IMR-90 (cell line): ENCODE results near the gene LRRC8C. TPM values are rescaled to one million over a fixed set of nuclear protein-coding genes. Genes with fewer than 3 reads are reported as not detected.

Experiments
- ATAC-seq: fragments of 200-7000 bp; cut with Tn5 transposase; 2 replicates; pipeline ENCODE4 v1.9.1; 2020; ENCODE audit warnings: low read depth, mild to moderate bottlenecking, moderate library complexity
- BruUV-seq: library from RNA; stranded (reverse); fragments of 400-500 nt; replicated peaks from 2 replicates; lab custom pipeline; 2021; lab: Mats Ljungman, UMichigan
- CTCF ChIA-PET: fragments of 300-600 bp; formaldehyde crosslinking; extraction: SDS; loops from one replicate; lab custom pipeline; 2021; ENCODE audit warnings: antibody characterized with exemption; lab: Yijun Ruan, JAX
- POLR2A ChIA-PET: fragments of 300-600 bp; sonication (Branson Sonifier 250); formaldehyde crosslinking; loops from one replicate; lab custom pipeline; 2022; ENCODE audit warnings: antibody characterized with exemption; ENCODE audit not compliant: unreplicated experiment; lab: Charles Lee
- DNase-seq: peaks from one replicate; pipeline ENCODE4 v3.0.0; 2013
- H2AFZ ChIP-seq: replicated peaks from 2 replicates; pipeline ENCODE3; 2013; ENCODE audit warnings: low read length, mild to moderate bottlenecking; ENCODE audit not compliant: poor library complexity
- H2AK5ac ChIP-seq: 2 replicates; pipeline ENCODE4 v1.6.1; 2013; ENCODE audit warnings: low read depth, low read length, inconsistent platforms
- H2AK9ac ChIP-seq: replicated peaks from 2 replicates; pipeline ENCODE3; 2013; ENCODE audit warnings: mild to moderate bottlenecking, low read depth, low read length, moderate library complexity; ENCODE audit not compliant: poor library complexity
- H2BK120ac ChIP-seq: 2 replicates; pipeline ENCODE4 v1.6.1; 2013; ENCODE audit warnings: low read depth, low read length, inconsistent platforms
- H2BK15ac ChIP-seq: 3 replicates; pipeline ENCODE4 v1.6.1; 2013; ENCODE audit warnings: low read depth, low read length, inconsistent platforms
- H2BK20ac ChIP-seq: 2 replicates; pipeline ENCODE4 v1.6.1; 2013; ENCODE audit warnings: low read depth, mild to moderate bottlenecking, inconsistent platforms, low read length, moderate library complexity
- H2BK5ac ChIP-seq: 2 replicates; pipeline ENCODE4 v1.6.1; 2013; ENCODE audit warnings: mild to moderate bottlenecking, low read depth, low read length, inconsistent platforms; ENCODE audit not compliant: poor library complexity, severe bottlenecking
- H3K14ac ChIP-seq: replicated peaks from 2 replicates; pipeline ENCODE4 v1.6.1; 2013; ENCODE audit warnings: low read depth, low read length, inconsistent platforms
- H3K18ac ChIP-seq: 2 replicates; pipeline ENCODE4 v1.6.1; 2013; ENCODE audit warnings: low read depth, low read length, control low read depth
- H3K23ac ChIP-seq: 2 replicates; pipeline ENCODE4 v1.6.1; 2013; ENCODE audit warnings: low read depth, low read length, inconsistent platforms
- H3K27ac ChIP-seq: 2 replicates; pipeline ENCODE4 v1.5.1; 2013; ENCODE audit warnings: mild to moderate bottlenecking, control low read depth, low read length; ENCODE audit not compliant: insufficient read depth
- H3K27me3 ChIP-seq: 2 replicates; pipeline ENCODE4 v1.6.1; 2013; ENCODE audit warnings: low read length; ENCODE audit not compliant: control insufficient read depth, insufficient read depth
- H3K36me3 ChIP-seq: 2 replicates; pipeline ENCODE4 v1.6.1; 2013; ENCODE audit warnings: low read length, mixed read lengths; ENCODE audit not compliant: control insufficient read depth, insufficient read depth
- H3K4ac ChIP-seq: 2 replicates; pipeline ENCODE4 v1.6.1; 2013; ENCODE audit warnings: low read depth, low read length, inconsistent platforms
- H3K4me1 ChIP-seq: 2 replicates; pipeline ENCODE4 v1.6.1; 2013; ENCODE audit warnings: low read length, mixed read lengths; ENCODE audit not compliant: control insufficient read depth, insufficient read depth
- H3K4me2 ChIP-seq: 2 replicates; pipeline ENCODE4 v1.6.1; 2013; ENCODE audit warnings: low read depth, mild to moderate bottlenecking, control low read depth, low read length, moderate library complexity
- H3K4me3 ChIP-seq: 2 replicates; pipeline ENCODE4 v1.5.1; 2013; ENCODE audit warnings: low read depth, mild to moderate bottlenecking, control low read depth, low read length, moderate library complexity; ENCODE audit not compliant: insufficient read depth
- H3K56ac ChIP-seq: 2 replicates; pipeline ENCODE4 v1.6.1; 2013; ENCODE audit warnings: low read length, inconsistent platforms; ENCODE audit not compliant: insufficient read depth; ENCODE audit errors: extremely low read depth
- H3K79me1 ChIP-seq, 2 experiments: 2 replicates each; pipeline ENCODE4 v1.6.1; 2013; ENCODE audit warnings: low read length in 2 of 2, inconsistent platforms in 1 of 2, low read depth in 1 of 2
- H3K9ac ChIP-seq: 2 replicates; pipeline ENCODE4 v1.6.1; 2013; ENCODE audit warnings: low read depth, low read length, control low read depth
- H3K9me1 ChIP-seq: 2 replicates; pipeline ENCODE4 v1.6.1; 2013; ENCODE audit warnings: low read length, inconsistent platforms; ENCODE audit not compliant: insufficient read depth
- H3K9me3 ChIP-seq: 2 replicates; pipeline ENCODE4 v1.6.1; 2013; ENCODE audit warnings: low read length; ENCODE audit not compliant: control insufficient read depth, insufficient read depth
- H4K20me1 ChIP-seq: 2 replicates; pipeline ENCODE4 v1.6.1; 2013; ENCODE audit warnings: low read length, inconsistent platforms; ENCODE audit not compliant: insufficient read depth
- H4K5ac ChIP-seq: 2 replicates; pipeline ENCODE4 v1.6.1; 2013; ENCODE audit warnings: mild to moderate bottlenecking, low read depth, low read length, control low read depth
- H4K8ac ChIP-seq, 2 experiments: 2 replicates each; pipeline ENCODE4 v1.6.1; 2013; ENCODE audit warnings: low read depth in 2 of 2, low read length in 2 of 2, control low read depth in 1 of 2, inconsistent platforms in 1 of 2
- H4K91ac ChIP-seq: 2 replicates; pipeline ENCODE4 v1.6.1; 2013; ENCODE audit warnings: low read depth, low read length, inconsistent platforms; ENCODE audit not compliant: insufficient read depth
- BHLHE40 ChIP-seq: fragments of 150-350 bp; IDR thresholded peaks from 2 replicates; pipeline ENCODE4 v1.6.1; 2016; ENCODE audit warnings: mild to moderate bottlenecking, low read depth, low read length
- CHD1 ChIP-seq: IDR thresholded peaks from 2 replicates; pipeline ENCODE4 v1.6.1; 2012; ENCODE audit warnings: low read depth, low read length, improper control_type of control experiment
- FOS ChIP-seq: fragments of 150-350 bp; IDR thresholded peaks from 2 replicates; pipeline ENCODE4 v1.6.1; 2016; ENCODE audit warnings: low read depth, low read length
- MAFK ChIP-seq: IDR thresholded peaks from 2 replicates; pipeline ENCODE4 v1.6.1; 2012; ENCODE audit warnings: low read depth, low read length, improper control_type of control experiment
- MXI1 ChIP-seq: IDR thresholded peaks from 2 replicates; pipeline ENCODE4 v1.6.1; 2012; ENCODE audit warnings: low read depth, mild to moderate bottlenecking, low read length, moderate library complexity, borderline replicate concordance
- RAD21 ChIP-seq: IDR thresholded peaks from 2 replicates; pipeline ENCODE4 v1.6.1; 2012; ENCODE audit warnings: low read length, improper control_type of control experiment
- WGBS, 2 experiments: methylation state at CpG; one replicate each; pipeline versions ENCODE4 v1.1.5 to v1.1.7; 2013; ENCODE audit warnings: missing lambda C conversion rate in 2 of 2; ENCODE audit not compliant: insufficient read length in 1 of 2; ENCODE audit errors: extremely low coverage in 2 of 2; 5-methylcytosine and 5-hydroxymethylcytosine counted together
- dilution Hi-C: fragments of 300-500 bp; cut with HindIII; formaldehyde crosslinking; loops from one replicate; pipeline ENCODE4 v1.14.3; 2018; ENCODE audit warnings: low sequenced_read_pairs; ENCODE audit not compliant: unreplicated experiment
- in situ Hi-C: fragments of 300-500 bp; cut with MboI; formaldehyde crosslinking; loops from 3 replicates; pipeline ENCODE4 v1.14.3; 2019; ENCODE audit warnings: low sequenced_read_pairs, inconsistent platforms, mixed read lengths
- intact Hi-C: fragments of 100-400 bp; cut with micrococcal nuclease; formaldehyde crosslinking; loops from 2 replicates; pipeline ENCODE4 v1.10.0; 2022
- polyA plus RNA-seq, 3 experiments: library from polyadenylated mRNA; depleted of rRNA; stranded (reverse); fragments of >200 nt; gene quantifications; 2 replicates each; pipeline ENCODE4 v1.2.3, GENCODE V29; 2012; ENCODE audit warnings: low replicate concordance in 1 of 3
- total RNA-seq: library from RNA; depleted of rRNA; stranded (reverse); fragments of >200 nt; gene quantifications from 2 replicates; pipeline ENCODE4 v1.2.3, GENCODE V29; 2012

LRRC8C gene
- total and polyA plus RNA-seq, 2 of the 4 experiments (the other 2 are of a cell fraction), result 6.5 to 12.9 TPM

DNA sequence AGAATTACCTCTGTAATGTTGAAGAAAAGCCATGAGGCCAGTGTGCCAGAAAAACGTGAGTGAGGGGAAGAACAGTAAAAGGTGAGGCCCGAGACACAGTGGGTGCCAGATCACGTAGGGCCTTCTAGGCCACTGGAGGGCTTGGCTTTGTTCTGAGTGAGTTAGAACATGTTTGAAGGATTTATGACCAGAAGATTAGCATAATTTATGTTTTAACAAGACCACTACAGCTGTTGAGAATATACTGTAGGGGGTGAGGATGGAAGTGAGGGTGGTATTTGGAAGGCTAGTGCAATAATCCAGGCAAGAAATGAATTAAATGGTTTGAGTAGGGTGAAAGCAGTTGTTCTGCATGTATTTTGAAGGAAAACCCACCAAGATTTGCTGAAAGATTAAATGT lies 56.3 kb downstream of the LRRC8C start:
- peaks cover 9% of the 10 kb centered on the region for H3K36me3 ChIP-seq
- H3K9me3 ChIP-seq, result no peaks in the 10 kb centered on the region
- H2BK20ac ChIP-seq, result no peak overlapping the region
- H4K5ac ChIP-seq, result no peak overlapping the region
- no peak overlapping the region for H3K4ac ChIP-seq
- dilution Hi-C loops, result no loop called here
- no peak overlapping the region for H3K14ac ChIP-seq
- no peak overlapping the region for H2BK15ac ChIP-seq
- H3K9me1 ChIP-seq, result peaks cover 13% of the 10 kb centered on the region
- no TSS peak for BruUV-seq
- H2AK5ac ChIP-seq, result no peak overlapping the region
- no peak overlapping the region for H2AFZ ChIP-seq
- H2BK120ac ChIP-seq, result no peak overlapping the region
- no peak overlapping the region for H2BK5ac ChIP-seq
- in situ Hi-C loops, result no loop called here
- H3K23ac ChIP-seq, result no peak overlapping the region
- H4K91ac ChIP-seq, result no peak overlapping the region
- H4K8ac ChIP-seq, result no peak overlapping the region
- H3K27ac ChIP-seq, result no peak overlapping the region
- CTCF ChIA-PET, result no interaction called here
- no peaks in the 10 kb centered on the region for H3K27me3 ChIP-seq
- H3K79me1 ChIP-seq, result peaks cover 30 to 68% of the 10 kb centered on the region in 2 experiments
- ATAC-seq (no peak), DNase-seq (no peak)
- no peak overlapping the region for H3K9ac ChIP-seq
- 0 out of 2 replicates have a peak, but pooled peaks cover 3% of the 10 kb centered on the region for H4K20me1 ChIP-seq
- no peak overlapping the region for H3K4me2 ChIP-seq
- H3K18ac ChIP-seq, result no peak overlapping the region
- POLR2A ChIA-PET, result no interaction called here
- TF ChIP-seq CHD1 (no peak), RAD21 (no peak), MXI1 (no peak), FOS (no peak), BHLHE40 (no peak), MAFK (no peak)
- intact Hi-C loops, result no loop called here
- WGBS, 2 experiments, result 20% methylated on average over 1 of the region's 3 CpGs; no CpG with 5 or more reads in 1 of the 2 experiments
- peaks cover 6% of the 10 kb centered on the region for H3K4me1 ChIP-seq
- H3K4me3 ChIP-seq, result no peak overlapping the region
- no peak overlapping the region for H3K56ac ChIP-seq
- no peak overlapping the region for H2AK9ac ChIP-seq
